GM06990 (cell line): ENCODE measurements around the gene AMBP.

Source experiments
- DNase-seq: peaks from one replicate; pipeline ENCODE4 v3.0.0-alpha.2; 2011; ENCODE audit not compliant: insufficient read length; ENCODE audit errors: extremely low read depth
- H3K27me3 ChIP-seq: replicated peaks from 2 replicates; pipeline ENCODE4 v1.6.0; 2011; ENCODE audit warnings: low read length; ENCODE audit not compliant: control insufficient read depth, insufficient read depth
- H3K36me3 ChIP-seq: 2 replicates; pipeline ENCODE4 v1.5.1; 2011; ENCODE audit warnings: low read length; ENCODE audit not compliant: control insufficient read depth, insufficient read depth
- H3K4me3 ChIP-seq: replicated peaks from 2 replicates; pipeline ENCODE4 v1.5.1; 2011; ENCODE audit warnings: low read depth, mild to moderate bottlenecking, control low read depth, low read length
- CTCF ChIP-seq: IDR thresholded peaks from 2 replicates; pipeline ENCODE4 v1.5.1; 2011; ENCODE audit warnings: low read length, control low read depth, mild to moderate bottlenecking, inconsistent platforms; ENCODE audit not compliant: insufficient read depth, poor library complexity, severe bottlenecking

The AMBP gene

GRCh38 chr9:114056527-114056926, 21.6 kb downstream of the AMBP start:
- no peak for TF ChIP-seq CTCF
- Histone ChIP-seq H3K36me3 (no peaks in the 10 kb centered on the region), H3K27me3 (no peaks in the 10 kb centered on the region; the same call in none of the 2 replicates), H3K4me3 (no peak overlapping the region)
- no peak for DNase-seq

- Histone ChIP-seq H3K27me3 (peaks cover 2% of the 10 kb centered on the region), H3K4me3 (no peak overlapping the region), H3K36me3 (no peaks in the 10 kb centered on the region)
- TF ChIP-seq CTCF = no peak
- DNase-seq = no peak
Measured at GRCh38 chr9:114055894-114056293, 22.2 kb downstream of the AMBP start.

GRCh38 chr9:114055061-114055460, 23.0 kb downstream of the AMBP start:
- DNase-seq = no peak
- H3K36me3 ChIP-seq = no peaks in the 10 kb centered on the region
- H3K4me3 ChIP-seq = no peak overlapping the region
- peaks cover 2% of the 10 kb centered on the region for H3K27me3 ChIP-seq
- TF ChIP-seq CTCF = no peak

- TF ChIP-seq CTCF = no peak
- peaks cover 2% of the 10 kb centered on the region for H3K27me3 ChIP-seq
Measured at GRCh38 chr9:114054191-114054690, 23.9 kb downstream of the AMBP start.

GRCh38 chr9:114053246-114054005, 24.7 kb downstream of the AMBP start:
- TF ChIP-seq CTCF = no peak
- Histone ChIP-seq H3K36me3 (no peaks in the 10 kb centered on the region), H3K4me3 (no peak overlapping the region), H3K27me3 (peaks cover 2% of the 10 kb centered on the region)
- DNase-seq = no peak

More at GRCh38 chr9:114054191-114054690, 23.9 kb downstream of the AMBP start:
- DNase-seq = no peak
- H3K36me3 ChIP-seq = no peaks in the 10 kb centered on the region
- no peak overlapping the region for H3K4me3 ChIP-seq
